Lower leg skin (tissue), 3 donors: ENCODE results near the gene USP40.

Experiments used
- CTCF ChIP-seq, 3 donors: fragments of 450-650 bp; IDR thresholded peaks; one replicate each; pipeline ENCODE4 v1.5.1; 2016; ENCODE audit warnings: antibody characterized with exemption in 3 of 3, mild to moderate bottlenecking in 3 of 3, moderate library complexity in 2 of 3
- POLR2A ChIP-seq, 2 donors: fragments of 450-650 bp; IDR thresholded peaks; one replicate each; pipeline ENCODE4 v1.6.1; 2016 to 2017; ENCODE audit warnings: antibody characterized with exemption in 2 of 2, mild to moderate bottlenecking in 1 of 2, moderate library complexity in 1 of 2

DNA sequence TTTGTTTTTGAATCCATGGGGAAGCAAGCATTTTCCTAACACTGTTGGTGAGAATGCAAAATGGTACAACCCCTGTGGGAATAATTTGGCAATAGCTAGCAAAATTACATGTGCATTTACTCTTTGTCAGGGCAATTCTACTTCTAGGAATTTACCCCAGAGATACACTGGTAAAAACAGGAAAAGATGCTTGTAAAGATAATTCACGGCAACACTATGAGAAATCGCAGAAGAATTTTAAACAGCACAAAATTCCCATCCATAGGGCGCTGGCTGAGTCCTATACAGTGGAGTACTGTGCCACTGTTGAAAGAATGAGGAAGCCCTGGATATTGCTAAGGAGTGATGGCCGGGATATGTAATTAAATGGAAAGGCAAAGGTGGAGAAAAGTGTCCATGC is 136.5 kb downstream of the USP40 start:
- TF ChIP-seq CTCF (IDR thresholded peaks at IDR 0.05) (no peak), POLR2A (IDR thresholded peaks at IDR 0.05) (no peak)
